Kidney epithelial cell (primary cell): ENCODE measurements around the gene EPHB3. TPM values are rescaled to one million over a fixed set of nuclear protein-coding genes. Genes with fewer than 3 reads are reported as not detected.

Source experiments
- DNase-seq: peaks from one replicate; pipeline ENCODE4 v3.0.0-alpha.2; 2010; ENCODE audit warnings: low read depth
- H3K27me3 ChIP-seq: 2 replicates; pipeline ENCODE4 v1.6.0; 2011; ENCODE audit warnings: low read length; ENCODE audit not compliant: control insufficient read depth, insufficient read depth
- H3K36me3 ChIP-seq: 2 replicates; pipeline ENCODE4 v1.5.1; 2011; ENCODE audit warnings: low read length; ENCODE audit not compliant: control insufficient read depth, insufficient read depth
- H3K4me3 ChIP-seq: 2 replicates; pipeline ENCODE4 v1.5.1; 2011; ENCODE audit warnings: low read depth, mild to moderate bottlenecking, control low read depth, low read length
- total RNA-seq: library from RNA; depleted of rRNA; stranded (reverse); fragments of >200 nt; gene quantifications from 2 replicates; pipeline ENCODE4 v1.2.3, GENCODE V29; 2015
- TF ChIP-seq, protein P1 (sequence below): IDR thresholded peaks from 2 replicates; pipeline ENCODE4 v1.5.1; 2011; ENCODE audit warnings: mild to moderate bottlenecking, moderate library complexity, low read length, control low read depth, inconsistent platforms; ENCODE audit not compliant: insufficient read depth, poor library complexity, severe bottlenecking

Gene EPHB3
- total RNA-seq, 1 donor from 2014 or later: 1.5 TPM

DNA sequence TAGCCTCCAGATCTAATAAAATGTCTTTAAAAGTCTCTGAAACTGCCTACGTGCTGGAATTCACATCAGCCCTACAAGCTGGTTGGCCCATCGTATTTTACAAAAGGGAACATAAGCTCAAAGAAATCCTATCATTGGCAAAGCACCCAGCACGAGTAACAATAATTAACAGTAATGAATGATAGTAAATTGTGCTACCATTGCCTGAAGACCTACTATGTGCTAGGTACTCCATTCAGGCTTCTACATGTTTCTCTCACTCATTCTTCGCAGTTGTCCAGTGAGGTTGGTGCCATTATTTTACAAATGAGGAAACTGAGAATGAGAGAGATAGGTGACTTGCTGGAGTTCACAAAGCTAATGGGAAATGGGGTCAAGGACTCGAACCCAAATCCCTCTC lies 7.1 kb upstream of the EPHB3 start:
- DNase-seq: no peak
- H3K4me3 ChIP-seq: no peak overlapping the region
- peaks cover 33% of the 10 kb centered on the region for H3K27me3 ChIP-seq
- no peaks in the 10 kb centered on the region for H3K36me3 ChIP-seq
- TF ChIP-seq, protein P1, sequence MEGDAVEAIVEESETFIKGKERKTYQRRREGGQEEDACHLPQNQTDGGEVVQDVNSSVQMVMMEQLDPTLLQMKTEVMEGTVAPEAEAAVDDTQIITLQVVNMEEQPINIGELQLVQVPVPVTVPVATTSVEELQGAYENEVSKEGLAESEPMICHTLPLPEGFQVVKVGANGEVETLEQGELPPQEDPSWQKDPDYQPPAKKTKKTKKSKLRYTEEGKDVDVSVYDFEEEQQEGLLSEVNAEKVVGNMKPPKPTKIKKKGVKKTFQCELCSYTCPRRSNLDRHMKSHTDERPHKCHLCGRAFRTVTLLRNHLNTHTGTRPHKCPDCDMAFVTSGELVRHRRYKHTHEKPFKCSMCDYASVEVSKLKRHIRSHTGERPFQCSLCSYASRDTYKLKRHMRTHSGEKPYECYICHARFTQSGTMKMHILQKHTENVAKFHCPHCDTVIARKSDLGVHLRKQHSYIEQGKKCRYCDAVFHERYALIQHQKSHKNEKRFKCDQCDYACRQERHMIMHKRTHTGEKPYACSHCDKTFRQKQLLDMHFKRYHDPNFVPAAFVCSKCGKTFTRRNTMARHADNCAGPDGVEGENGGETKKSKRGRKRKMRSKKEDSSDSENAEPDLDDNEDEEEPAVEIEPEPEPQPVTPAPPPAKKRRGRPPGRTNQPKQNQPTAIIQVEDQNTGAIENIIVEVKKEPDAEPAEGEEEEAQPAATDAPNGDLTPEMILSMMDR: no peak

DNA sequence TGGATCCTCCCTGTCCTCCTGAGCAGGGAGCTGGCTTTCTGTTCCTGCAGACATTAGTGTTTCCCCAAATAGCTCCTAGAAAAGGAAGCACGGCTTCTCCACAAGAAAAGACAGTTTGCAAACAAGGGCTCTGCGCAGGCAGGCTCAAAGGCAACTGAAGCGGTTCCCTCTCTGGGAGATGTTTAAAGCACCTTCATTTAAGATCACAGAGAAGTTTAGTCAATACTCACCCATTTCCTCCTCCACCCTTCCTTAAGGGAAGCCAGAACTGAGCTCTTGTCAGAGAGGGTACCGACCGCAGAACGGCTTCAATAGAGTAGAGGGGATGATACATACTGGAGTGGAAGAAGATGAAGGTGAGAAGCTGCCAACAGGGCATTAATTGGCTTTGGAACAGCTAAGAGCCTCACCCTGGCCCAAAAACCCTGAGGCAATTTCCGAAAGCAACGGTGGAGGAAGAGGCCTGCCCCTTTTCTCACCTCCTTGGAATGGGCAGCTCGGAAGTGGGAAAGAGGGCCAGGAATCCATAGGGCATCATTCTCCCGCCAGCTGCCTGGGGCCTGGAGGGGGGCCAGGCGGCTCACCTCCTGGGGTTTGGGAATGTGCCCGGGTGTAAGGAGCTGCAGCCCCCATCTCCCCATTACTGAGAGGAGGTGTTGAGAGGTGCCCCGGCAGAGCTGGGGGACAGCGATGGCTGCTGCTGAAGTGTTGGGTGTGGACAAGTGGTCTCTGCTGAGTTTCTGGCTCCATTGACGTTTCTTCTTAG lies 4.8 kb upstream of the EPHB3 start:
- Histone ChIP-seq H3K36me3 (no peaks in the 10 kb centered on the region), H3K27me3 (peaks cover 38% of the 10 kb centered on the region), H3K4me3 (no peak overlapping the region)
- TF ChIP-seq, protein P1: no peak
- DNase-seq: no peak

DNA sequence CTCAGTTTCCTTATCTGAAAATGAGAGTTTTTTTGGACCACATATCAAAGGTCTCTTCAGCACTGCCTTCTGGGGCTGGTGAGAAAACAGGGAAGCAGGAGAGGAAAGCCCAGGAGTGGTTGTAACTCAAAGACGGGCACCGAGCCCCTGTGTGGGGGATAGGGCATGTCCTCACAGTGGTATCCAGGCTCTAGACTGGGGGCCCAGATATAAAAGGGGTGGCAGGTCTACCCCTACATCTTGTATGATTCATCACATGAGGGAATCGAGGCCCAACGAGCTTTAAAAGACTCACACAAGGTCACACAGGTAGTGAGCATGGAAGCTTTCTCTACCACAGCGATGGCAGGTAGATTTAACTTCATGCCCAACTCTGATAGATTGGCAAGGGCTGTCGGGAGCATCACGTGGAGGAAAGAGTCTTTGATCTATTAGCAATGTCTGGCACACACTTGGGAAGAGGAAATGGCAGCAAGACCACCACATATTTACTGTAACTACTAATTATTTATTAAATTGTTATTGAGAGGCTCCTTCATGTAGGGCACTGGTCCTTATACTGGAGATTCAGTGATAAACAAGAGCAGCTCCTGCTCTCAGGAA lies 4.1 kb upstream of the EPHB3 start:
- peaks cover 41% of the 10 kb centered on the region for H3K27me3 ChIP-seq
- no peak for DNase-seq
- TF ChIP-seq, protein P1: no peak

DNA sequence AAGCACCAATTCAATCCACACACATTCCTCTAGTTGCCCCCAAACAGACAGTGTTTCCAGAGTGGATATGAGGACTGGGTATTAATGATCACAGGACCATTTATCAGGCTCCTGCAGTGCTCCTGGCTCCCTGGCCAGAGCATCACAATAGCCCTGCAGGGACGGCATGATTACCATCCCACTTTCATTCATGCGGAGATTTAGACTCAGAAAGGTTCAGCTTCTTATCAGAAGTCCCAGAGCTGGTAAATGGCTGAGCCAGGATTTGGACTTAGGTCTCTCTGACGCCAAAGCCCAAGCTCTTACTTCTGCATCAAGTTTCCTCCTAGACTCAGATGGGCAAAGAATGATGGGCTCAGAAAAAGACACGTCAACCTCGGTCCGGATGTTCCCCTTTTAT lies 2.9 kb upstream of the EPHB3 start:
- Histone ChIP-seq H3K27me3 (peaks cover 50% of the 10 kb centered on the region), H3K36me3 (no peaks in the 10 kb centered on the region), H3K4me3 (no peak overlapping the region)
- DNase-seq: no peak
- TF ChIP-seq, protein P1: no peak

More for the DNA sequence above, 4.1 kb upstream of the EPHB3 start:
- Histone ChIP-seq H3K36me3 (no peaks in the 10 kb centered on the region), H3K4me3 (no peak overlapping the region)

DNA sequence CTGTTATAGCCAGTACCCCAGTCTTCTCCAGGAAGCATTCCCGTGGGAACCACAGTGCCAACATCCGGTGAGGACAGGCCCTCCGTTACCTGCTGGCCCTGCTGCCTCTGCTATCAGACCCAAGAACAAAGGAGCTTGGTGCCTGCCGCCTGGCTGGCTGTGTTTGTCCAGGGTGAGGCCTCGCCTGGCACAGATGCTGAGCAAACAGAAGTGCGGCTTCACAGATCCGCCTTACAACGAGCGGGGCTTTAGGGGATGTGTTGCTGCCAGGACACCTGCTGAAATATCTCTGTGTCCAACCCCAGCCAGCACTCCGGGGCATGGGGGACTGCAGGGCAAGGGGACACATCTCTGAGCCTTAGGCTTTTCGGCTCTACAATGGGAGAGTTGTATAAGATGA lies 2.2 kb upstream of the EPHB3 start:
- TF ChIP-seq, protein P1: no peak
- Histone ChIP-seq H3K4me3 (no peak overlapping the region), H3K27me3 (peaks cover 55% of the 10 kb centered on the region), H3K36me3 (no peaks in the 10 kb centered on the region)
- no peak for DNase-seq
